GM18907 (cell line): Measurements from ENCODE around the gene DCLK1.

Source experiments
- ATAC-seq: cut with Tn5 transposase; IDR thresholded peaks from one replicate; pipeline ENCODE4 v1.9.1; 2021; ENCODE audit warnings: mild to moderate bottlenecking, moderate library complexity; ENCODE audit not compliant: unreplicated experiment

The DCLK1 gene

DNA sequence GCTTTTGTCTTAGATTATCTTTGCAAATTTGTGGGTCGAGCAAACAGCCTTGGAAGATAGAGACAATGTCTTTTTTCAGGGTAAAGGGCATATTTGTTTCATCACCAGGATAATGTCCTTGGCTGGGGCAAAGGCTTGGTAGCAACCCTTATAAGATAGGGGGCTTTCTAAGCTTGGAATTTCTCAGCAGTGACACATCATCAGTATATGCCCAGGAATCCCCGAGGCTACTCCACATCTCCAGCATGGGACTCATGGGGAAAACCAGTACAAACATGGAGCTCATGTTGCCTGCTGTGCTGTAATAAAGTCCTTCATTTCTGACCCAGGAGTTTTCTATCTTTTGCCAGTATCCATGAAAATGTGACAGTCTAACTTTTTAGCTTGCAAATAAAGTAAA is 77.1 kb downstream of the DCLK1 start:
- no peak for ATAC-seq

DNA sequence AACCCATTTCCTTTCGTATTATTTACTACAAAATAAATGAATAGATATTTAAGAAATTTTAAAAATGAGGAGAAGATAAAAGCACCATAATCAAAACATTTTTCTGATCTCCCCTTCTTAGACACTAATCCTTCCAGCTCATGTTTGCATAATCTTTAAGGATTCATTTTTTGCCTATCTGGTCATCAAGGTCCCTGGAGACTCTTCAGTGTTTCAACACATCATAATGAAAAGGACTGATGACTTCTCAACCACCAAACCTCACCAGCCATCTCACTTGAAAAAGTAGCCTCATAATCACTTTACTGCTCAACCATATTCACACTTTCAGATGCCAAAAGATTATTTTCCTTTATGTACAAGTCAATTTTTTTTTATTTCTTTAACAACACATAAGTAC is 80.1 kb downstream of the DCLK1 start:
- ATAC-seq = no peak

DNA sequence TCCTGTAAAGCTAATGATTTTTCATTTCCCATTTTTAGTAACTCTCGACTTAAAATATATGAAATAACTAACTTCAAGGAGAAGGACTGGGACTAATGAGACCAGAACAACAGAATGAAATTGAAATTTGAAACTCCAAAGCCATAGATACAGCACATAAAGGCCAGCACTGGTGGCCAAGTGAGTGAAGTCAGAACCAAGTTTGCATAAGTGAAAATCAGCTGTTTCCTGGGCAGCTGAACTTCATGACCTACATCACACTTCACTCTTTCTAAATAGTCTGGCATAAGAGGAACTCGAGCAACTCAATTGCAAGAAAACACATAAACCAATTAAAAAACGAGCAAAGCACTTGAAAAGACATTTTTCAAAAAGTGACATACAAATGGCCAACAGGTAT is 84.5 kb downstream of the DCLK1 start:
- ATAC-seq = peak; percentile 65

DNA sequence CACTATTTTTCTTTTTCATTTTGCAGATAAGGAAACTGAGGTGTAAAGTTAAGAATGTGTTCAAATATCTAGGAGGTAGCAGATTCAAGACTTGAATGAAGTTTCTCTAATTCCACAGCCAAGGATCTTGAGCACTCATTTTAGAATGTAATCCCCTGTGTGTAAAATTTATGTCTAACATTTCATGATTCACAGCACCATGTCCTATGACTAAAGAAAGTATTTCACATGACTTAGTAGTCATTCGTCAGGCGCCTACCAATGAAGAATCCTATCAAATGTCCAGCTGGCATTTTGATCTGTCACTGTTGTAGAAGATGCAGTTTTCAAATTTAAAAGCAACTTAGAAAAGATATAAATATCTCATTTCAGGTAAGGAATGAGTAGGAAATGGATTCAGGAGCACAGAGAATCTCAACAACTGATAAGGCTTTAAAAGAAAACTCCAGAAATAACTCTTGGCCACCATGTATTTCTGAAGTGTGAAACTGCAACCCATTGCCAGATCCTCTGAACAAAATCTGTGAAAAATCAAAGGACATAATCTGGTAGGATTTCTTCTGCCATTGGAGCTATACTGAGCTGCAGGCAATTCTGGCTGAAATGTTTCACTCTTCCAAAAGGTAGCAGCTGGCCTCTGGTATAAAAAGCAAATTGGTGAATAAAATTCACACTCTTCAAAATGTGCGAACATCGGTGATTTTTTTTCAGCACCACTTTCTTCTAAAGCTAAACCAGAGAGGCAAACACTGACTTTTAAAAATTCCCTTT is 92.2 kb downstream of the DCLK1 start:
- no peak for ATAC-seq

DNA sequence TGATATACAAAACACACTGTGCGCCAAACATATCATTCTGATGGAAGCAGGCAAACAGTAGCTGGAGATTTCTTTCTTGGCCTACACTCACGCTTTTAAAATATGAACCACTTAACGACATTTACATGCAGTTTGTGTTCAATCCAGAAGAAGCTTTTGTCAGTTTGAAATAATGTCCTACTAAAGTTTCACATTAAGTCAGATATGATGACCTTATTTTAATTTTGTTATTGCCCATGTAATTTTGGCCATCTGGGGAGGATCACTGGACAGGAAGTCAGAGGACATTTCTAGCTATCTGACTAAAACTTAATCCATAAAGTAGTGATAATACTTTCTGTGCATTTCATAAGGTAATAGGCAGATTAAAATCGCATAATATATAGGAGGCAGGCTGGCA is 98.1 kb downstream of the DCLK1 start:
- ATAC-seq = no peak

DNA sequence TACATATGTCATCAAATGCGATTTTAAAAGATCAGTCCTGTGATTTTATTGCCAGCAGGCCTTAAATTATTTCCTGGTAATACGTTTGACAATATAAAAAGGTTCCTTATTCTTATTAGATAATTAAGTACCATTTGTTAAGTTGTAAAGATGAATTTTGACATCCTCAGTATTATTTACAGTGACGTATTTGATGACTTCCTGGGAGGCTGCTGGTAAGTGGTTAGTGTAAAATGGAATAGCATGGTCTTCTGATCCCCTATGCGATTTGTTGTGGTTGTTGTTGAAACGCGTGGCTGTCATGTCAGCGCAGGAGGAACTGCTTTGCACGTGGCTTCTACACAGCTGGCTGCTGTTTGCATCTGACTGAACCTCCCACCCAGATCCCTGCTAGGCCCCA is 99.7 kb downstream of the DCLK1 start:
- ATAC-seq = no peak

DNA sequence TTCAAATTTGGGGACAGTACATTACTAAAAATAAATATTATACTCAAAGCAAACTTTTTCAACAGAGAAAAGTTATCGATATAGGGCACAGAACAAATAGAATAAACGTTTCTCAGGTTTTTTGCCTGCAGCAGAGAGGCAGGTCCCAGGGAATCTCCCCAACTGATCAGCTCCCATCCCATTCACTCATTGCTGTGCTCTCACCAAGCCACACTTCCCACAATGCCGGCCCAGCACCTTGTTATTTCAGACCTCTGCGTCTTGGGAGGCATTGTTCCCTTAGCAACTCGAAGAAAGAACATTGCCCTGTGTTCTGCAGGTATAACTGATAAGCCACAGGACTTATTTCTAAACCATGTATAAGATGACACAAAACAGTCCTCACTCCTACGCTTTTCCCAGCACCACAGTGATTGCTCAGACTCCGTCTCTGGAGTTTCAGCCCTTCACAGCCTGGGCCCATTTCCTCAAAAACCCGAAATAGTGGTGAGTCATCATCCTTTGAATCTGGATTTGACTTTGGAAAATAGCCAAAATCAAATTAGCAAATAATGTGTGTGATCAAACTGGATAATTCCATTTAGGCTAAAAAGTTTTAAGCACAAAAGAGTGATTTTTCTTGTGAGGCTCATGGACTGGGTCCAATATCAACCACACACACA is 100.4 kb downstream of the DCLK1 start:
- ATAC-seq = no peak

DNA sequence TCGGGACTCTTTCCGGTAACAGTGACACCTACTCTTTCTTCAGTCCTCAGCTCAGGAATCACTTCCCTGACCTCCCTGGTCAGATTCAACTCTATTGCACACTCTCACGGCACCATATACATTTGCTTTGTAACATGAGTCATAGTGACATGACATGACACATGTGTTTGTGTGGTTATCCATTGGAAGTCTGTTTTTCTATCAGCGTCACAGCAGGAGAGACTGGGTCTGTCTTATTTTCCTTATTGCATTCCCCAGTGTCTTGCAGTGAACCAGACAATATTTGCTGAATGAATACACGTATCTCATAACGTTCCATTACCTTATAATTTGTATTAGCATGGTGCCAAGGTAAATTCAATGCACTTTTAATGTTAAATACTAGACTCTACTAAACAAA is 102.0 kb downstream of the DCLK1 start:
- ATAC-seq = no peak

DNA sequence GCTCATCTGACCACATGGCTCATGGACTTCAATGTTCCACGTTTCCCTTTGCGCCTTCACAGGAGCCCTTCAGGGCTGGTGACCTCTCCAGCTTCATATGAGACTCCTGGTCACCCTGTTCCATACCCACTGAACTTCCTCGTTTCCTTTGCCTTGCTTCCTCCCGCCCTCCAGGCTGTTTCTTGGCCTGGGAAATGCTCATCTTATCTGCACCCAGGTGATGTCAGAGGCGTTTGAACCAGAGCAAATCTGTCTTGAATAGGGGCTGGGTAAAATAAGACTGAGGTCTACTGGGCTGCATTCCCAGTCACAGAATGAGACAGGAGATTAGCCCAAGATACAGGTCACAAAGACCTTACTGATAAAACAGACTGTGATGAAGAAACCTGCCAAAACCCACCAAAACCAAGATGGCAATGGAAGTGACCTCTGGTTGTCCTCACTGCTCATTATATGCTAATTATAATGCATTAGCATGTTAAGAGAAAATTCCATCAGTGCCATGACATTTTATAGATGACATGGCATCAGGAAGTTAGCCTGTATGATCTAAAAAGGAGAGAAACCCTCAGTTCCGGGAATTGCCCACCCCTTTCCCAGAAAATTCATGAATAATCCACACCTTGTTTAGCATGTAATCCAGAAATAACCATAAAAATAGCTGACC is 102.7 kb downstream of the DCLK1 start:
- ATAC-seq = no peak

DNA sequence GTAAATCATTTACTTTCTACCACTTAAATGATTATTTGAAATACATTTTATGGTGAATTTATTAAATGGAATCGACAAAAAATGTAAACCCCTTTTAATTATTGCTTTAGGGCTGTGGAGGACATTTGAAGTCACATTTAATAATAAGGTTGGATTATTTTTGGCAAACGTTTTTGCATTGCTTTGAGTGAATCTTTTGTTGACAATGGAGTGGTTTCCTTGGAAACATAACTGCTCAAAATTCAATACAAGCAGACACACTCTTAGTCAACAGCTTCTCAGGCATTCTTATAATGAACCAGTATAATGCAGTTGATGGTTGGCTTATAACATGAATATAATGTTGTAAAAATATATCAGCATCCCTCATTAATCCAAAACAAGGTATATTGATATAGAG is 104.7 kb downstream of the DCLK1 start:
- no peak for ATAC-seq

DNA sequence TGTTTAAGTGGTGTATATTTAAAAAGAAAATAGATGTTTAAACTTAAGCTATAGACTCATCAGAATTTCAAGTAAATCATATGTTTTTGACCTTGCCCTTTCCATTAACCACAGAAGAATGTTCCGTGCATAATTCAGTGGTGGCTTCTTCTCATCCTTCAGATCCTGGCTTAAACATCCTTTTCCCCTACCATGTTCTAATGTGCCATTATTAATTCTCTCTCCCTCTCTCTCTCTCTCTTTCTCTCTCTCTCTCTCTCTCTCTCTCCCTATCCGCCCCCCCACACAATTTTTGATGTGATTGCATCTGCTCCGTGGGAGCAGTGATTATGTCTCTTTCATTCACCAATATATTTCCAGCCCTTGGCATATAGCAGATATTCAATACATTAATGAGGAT is 116.4 kb downstream of the DCLK1 start:
- no peak for ATAC-seq

DNA sequence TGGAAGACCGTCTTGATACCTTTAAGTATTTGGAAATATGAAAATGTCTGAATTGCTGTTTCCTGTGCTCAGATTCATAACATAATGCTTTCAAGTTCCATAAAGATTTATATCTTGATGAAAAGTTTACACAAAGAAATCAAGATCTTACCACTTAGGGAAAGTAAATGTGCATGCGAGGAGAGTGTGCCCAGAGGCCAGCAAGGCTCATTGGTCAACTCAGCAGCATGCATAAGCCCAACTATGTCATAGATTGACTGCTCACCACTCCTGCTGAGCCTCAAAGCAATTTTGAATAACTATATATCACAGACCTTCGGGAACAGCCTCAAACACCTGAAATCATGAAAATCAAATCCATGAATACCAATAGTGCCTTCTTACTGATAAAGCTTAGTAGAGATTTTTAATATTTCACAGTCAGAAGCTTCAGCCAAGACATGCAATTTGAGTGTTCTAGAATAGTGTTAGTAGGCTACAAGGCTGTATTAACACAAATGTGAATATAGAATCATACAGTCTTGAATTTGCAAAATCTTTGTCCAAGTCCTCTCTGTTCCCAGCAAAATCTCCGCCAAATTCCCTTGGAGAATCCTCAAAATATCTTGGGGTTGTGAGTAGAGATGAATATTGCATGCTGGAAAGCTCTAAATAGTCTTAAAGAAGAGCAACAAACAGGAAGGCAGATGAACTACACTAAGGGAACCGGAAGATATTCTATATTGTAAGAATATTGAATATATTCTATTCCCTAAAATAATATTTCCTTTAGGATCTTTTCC is 124.1 kb downstream of the DCLK1 start:
- ATAC-seq = no peak

DNA sequence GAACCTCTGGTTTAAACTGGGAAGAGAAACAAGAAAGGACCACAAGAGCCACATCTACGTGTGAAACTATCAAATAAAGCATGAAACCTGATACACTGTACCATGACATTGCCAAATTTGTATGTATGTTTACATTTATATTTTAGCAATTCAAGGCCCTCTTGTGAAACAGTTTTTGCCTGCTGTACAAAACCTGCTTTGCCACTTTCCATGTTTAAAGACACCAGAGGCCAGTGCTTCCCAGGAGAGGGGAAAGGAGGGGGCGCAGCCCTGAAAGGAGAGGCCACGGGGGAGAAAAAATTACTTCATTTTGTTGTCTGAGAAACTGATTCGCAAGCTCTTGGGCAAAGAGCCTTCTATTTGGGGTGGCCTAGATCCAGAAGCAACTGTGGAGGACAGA is 124.8 kb downstream of the DCLK1 start:
- no peak for ATAC-seq

DNA sequence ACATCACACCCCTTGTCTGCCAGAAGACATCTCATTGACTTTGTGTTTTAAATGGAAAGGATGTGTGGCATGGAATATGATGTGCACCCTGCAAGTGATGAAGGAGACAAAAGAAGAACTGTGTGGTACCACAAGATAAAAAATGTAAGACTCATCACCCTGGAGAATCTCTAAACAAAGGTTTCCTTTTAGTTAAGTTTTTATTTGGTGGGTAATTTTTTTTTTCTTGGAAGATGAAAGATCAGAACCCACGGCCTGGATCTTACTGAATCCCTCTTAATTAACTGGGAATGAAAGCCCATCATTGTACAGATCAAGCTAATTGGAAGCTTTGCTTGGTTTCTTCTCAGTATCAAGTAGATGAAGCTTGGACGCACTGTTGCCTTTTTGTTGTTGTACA is 129.6 kb downstream of the DCLK1 start:
- ATAC-seq = no peak

DNA sequence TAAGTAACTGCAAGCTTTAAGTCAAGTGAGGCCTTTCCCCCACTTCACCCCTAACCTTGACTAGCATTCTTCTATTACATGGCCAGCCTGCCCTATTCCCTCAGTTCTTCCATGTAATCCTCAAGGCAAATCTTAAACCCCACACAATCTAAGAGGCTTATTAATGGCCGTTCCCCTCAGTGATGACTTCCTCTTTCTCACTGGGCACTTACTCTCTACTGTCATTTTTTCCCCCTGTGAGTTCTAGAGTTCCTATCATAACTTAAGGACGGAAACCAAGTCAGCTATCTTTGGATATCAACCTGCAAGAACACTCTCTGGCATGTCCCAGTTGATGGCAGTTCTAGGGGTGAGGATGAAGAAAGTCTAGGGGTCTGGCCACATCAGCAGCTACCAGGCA is 131.2 kb downstream of the DCLK1 start:
- no peak for ATAC-seq

DNA sequence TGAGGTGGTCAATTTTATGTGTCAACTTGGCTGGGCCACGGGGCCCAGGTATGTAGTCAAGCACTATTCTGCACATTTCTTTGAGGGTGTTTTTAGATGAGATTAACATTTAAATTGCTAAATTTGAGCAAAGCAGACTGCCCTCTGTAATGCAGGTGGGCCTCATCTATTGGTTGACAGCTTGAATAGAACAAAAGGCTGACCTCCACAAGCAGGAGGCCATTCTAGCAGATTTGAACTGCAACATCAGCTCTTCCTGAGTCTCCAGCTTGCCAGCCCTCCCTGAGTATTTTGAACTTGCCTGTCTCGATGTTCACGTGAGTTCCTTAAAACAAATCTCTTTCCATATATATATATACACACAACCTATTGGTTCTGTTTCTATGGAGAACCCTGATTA is 134.8 kb downstream of the DCLK1 start:
- ATAC-seq = no peak

DNA sequence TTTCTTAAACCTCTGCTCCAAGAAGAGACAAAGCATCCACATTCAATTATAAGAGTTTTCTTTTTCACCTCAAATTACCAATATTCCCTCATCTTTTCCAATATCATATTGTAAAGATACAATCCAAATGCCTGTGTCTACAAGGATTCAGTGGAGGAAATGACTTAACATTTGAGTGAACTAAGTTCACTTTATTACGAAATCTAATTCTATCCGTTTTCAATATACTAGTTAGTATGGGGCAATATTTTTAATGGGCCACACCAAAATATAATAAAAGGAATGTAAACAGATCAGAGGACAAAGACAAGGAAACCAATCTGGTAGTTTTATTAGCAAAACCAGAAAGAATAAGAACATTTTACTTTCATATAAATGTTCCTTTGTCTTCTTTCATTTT is 136.0 kb downstream of the DCLK1 start:
- ATAC-seq = no peak

DNA sequence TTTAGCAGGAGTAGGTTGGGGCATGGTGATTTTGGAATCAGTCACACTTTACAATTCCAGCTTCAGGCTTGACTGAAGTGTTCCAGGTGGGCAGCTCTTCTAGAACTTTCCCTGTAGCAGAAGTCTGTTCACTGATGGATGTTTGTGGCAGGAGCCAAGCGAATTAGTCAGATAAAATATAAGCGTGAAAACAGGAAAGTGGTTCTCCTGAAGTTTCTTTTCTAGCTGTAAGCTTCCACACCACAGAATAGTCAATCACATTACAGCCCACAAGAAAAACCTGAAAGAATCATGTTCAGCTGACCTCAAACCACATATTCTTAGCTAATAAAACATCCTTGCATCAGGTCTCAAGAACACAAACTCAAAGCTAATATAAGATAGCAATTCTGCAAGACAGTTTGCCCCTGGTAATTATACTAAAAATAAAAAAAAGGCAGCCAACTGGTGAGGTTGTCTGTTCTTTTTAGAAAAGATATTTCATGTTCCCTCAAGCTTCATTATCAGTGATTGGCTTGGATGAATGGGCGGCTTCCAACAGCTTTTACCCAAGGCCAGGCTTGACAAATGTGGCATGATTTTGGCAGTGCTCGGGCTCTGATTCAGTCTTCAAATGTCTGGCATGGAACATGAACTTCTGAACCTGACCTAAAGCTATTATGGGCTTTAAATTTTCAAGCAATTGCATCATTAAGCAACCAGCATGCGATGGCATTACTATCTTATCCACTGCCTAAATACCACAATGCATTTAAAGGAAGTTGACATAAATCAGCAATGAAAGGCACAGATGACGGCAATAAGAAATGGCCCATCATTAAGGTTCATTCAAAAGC is 136.8 kb downstream of the DCLK1 start:
- no peak for ATAC-seq

DNA sequence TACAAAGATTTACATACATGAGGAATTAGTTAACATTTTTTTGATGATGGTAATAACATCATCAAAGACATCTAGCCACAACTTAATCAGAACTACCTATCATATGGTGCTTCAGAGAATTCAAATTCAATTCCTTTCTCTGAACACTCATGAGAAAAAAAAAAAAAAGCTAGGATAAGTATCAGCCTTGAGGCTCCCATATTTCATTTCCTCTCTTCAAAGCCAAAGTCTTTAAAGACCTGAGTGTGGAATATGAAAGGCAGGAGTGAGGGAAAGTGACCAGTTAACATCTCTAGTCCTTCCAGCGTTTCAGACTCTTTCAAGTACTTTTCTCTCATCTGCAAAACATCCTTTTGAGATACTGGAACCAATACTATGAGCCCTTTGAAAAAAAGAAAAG is 137.5 kb downstream of the DCLK1 start:
- no peak for ATAC-seq

DNA sequence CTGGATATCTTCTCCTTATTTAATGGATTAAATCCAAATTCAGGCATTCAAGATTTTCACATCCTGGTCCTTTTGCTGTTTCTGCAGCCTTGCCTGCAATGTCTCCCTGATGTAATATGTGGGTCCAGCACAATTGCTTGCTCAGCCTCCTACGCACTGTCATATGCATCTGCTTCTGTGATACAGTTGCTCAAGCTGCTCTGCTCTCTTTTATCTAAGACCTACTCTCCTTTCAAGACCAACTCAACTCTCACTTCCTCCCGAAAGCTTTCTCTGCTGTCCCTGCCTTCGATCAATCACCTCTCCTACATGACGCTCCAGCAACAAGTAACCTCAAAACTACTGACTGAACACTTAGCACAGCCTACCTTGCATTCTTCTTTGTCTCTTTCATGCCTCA is 138.2 kb downstream of the DCLK1 start:
- no peak for ATAC-seq

DNA sequence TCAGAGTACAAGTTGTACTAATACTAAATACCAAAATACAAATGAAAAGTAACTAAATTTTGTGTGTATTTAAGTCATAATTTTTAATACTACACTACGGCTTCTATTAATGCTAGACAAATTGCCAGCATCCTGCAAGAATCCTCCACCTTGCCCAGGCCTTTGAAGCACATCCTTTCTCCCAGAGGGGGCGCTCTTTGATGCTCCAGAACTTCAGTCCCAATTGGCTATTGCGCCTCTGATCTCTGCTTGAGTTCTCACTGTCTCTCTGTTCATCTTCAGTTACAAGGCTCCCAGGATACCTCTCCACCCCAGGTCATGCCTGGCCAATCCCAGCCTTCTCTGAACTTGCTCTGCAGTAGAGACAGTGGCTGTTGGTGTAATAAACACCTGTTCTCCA is 141.0 kb downstream of the DCLK1 start:
- ATAC-seq = no peak
